ENCODE results near the gene PIR. TPM values are rescaled to one million over a fixed set of nuclear protein-coding genes. Genes with fewer than 3 reads are reported as not detected.

Gene PIR
- total and polyA plus RNA-seq, 2 donors (not counting 3 experiments of a cell fraction or from before 2014, with no cell fraction given) = 89.0 to 108 TPM

DNA sequence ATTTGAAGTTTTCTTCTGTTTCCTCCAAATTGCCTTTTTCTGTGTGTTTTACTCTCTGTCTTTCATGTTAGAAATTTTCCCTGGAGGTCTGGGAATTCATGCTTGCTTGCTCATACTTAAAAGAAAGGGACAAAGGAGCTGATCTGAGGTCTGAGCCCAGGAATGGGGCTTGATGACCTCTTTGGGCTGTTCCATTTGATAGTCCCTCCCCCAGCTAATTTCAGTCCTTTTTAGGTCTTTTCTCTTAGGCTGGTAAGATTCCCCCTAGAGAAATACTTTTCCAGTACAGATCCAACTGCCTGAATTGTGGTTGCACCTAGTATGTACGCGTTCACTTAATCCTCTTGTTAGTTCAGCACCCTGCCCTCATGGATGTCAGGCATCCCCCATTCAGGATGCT is 152.3 kb downstream of the PIR start:
- H2AFZ ChIP-seq (ENCODE audit: low read depth, low read length) = no peak overlapping the region
- intact Hi-C loops (cut with micrococcal nuclease) = no loop called here
- no peak overlapping the region for H3K9ac ChIP-seq (replicated peaks; ENCODE audit: extremely low read depth, insufficient read depth, low read length)
- ChIA-PET POLR2A (no interaction called here), CTCF (no interaction called here)
- FAIRE-seq (no peak), DNase-seq (ENCODE audit: low read depth, low spot score) (no peak)
- H3K4me2 ChIP-seq (ENCODE audit: insufficient read depth, low read length) = no peak overlapping the region
- no peak overlapping the region for H3K4me3 ChIP-seq (replicated peaks in 1 of 3; ENCODE audit: insufficient read depth in 1 of 3, low read depth in 1 of 3, low read length in 3 of 3)
- no peaks in the 10 kb centered on the region for H3K9me1 ChIP-seq (replicated peaks; ENCODE audit: control insufficient read depth, extremely low read depth, insufficient read depth, low read length)
- H3K27me3 ChIP-seq (ENCODE audit: control insufficient read depth in 2 of 2, insufficient read depth in 2 of 2, low read length in 2 of 2) = peaks cover 5 to 11% of the 10 kb centered on the region in 2 experiments
- H3K79me2 ChIP-seq (ENCODE audit: control insufficient read depth, insufficient read depth, low read length) = no peaks in the 10 kb centered on the region
- no peak overlapping the region for H3K27ac ChIP-seq (ENCODE audit: insufficient read depth, low read depth, low read length)
- TF ChIP-seq, protein P1, sequence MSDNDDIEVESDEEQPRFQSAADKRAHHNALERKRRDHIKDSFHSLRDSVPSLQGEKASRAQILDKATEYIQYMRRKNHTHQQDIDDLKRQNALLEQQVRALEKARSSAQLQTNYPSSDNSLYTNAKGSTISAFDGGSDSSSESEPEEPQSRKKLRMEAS (IDR thresholded peaks at IDR 0.05; ENCODE audit: insufficient read depth, insufficient read length) = no peak
- TF ChIP-seq, protein P2, sequence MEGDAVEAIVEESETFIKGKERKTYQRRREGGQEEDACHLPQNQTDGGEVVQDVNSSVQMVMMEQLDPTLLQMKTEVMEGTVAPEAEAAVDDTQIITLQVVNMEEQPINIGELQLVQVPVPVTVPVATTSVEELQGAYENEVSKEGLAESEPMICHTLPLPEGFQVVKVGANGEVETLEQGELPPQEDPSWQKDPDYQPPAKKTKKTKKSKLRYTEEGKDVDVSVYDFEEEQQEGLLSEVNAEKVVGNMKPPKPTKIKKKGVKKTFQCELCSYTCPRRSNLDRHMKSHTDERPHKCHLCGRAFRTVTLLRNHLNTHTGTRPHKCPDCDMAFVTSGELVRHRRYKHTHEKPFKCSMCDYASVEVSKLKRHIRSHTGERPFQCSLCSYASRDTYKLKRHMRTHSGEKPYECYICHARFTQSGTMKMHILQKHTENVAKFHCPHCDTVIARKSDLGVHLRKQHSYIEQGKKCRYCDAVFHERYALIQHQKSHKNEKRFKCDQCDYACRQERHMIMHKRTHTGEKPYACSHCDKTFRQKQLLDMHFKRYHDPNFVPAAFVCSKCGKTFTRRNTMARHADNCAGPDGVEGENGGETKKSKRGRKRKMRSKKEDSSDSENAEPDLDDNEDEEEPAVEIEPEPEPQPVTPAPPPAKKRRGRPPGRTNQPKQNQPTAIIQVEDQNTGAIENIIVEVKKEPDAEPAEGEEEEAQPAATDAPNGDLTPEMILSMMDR (IDR thresholded peaks at IDR 0.05; ENCODE audit: extremely low read depth in 1 of 2, insufficient read depth in 1 of 2, low read depth in 1 of 2, low read length in 2 of 2) = no peak
- TF ChIP-seq POLR2AphosphoS5 (IDR thresholded peaks at IDR 0.05; ENCODE audit: insufficient read depth, low read depth, low read length) = no peak
- no peak for TF ChIP-seq JUN (IDR thresholded peaks at IDR 0.05; ENCODE audit: borderline replicate concordance, insufficient read depth, insufficient read length, low read depth)
- no peak for TF ChIP-seq GATA2 (IDR thresholded peaks at IDR 0.05; ENCODE audit: insufficient read depth, insufficient read length, low read depth, low read length)
- no peak for TF ChIP-seq MYC (IDR thresholded peaks at IDR 0.05; ENCODE audit: low read depth, low read length)
- no peak for TF ChIP-seq FOS (IDR thresholded peaks at IDR 0.05; ENCODE audit: borderline replicate concordance, insufficient read depth, low read length)
- TF ChIP-seq EZH2 (IDR thresholded peaks at IDR 0.05; ENCODE audit: borderline replicate concordance, low read depth, low read length, severe bottlenecking) = no peak
- no peak for TF ChIP-seq POLR2A (IDR thresholded peaks at IDR 0.05; ENCODE audit: low read depth, low read length)
- no TSS peak for BruUV-seq (replicated peaks)
- no peaks in the 10 kb centered on the region for H4K20me1 ChIP-seq (replicated peaks; ENCODE audit: control insufficient read depth, extremely low read depth, insufficient read depth, low read length)
- dilution Hi-C loops (cut with MboI; ENCODE audit: extremely low pct_ligation_motif_present, low sequenced_read_pairs) = no loop called here
- H3K4me1 ChIP-seq (ENCODE audit: control insufficient read depth, extremely low read depth, insufficient read depth, low read length) = peaks cover 4% of the 10 kb centered on the region
- no peaks in the 10 kb centered on the region for H3K9me3 ChIP-seq (replicated peaks; ENCODE audit: control insufficient read depth, insufficient read depth, low read length)
- H3K36me3 ChIP-seq (ENCODE audit: control insufficient read depth in 2 of 2, extremely low read depth in 1 of 2, insufficient read depth in 2 of 2, low read length in 2 of 2) = no peaks in the 10 kb centered on the region
